A673 (cell line): ENCODE data around the gene PLCB4. TPM values are rescaled to one million over a fixed set of nuclear protein-coding genes. Genes with fewer than 3 reads are reported as not detected.

Source experiments
- BruUV-seq: library from RNA; stranded (reverse); fragments of 400-500 nt; replicated peaks from 2 replicates; lab custom pipeline; 2021; lab: Mats Ljungman, UMichigan
- CTCF ChIA-PET: fragments of 300-600 bp; sonication (Branson Sonifier 250); formaldehyde crosslinking; loops from one replicate; lab custom pipeline; 2022; ENCODE audit warnings: antibody characterized with exemption; lab: Charles Lee
- POLR2A ChIA-PET: fragments of 300-600 bp; sonication (Branson Sonifier 250); formaldehyde crosslinking; loops from one replicate; lab custom pipeline; 2022; ENCODE audit warnings: antibody characterized with exemption; ENCODE audit not compliant: low non-redundant PET; lab: Charles Lee
- DNase-seq: peaks from one replicate; pipeline ENCODE4 v3.0.0-alpha.2; 2015; ENCODE audit warnings: low spot score
- H3K27ac ChIP-seq: fragments of 200-600 bp; sonication (generic); 2 replicates; pipeline ENCODE4 v1.5.1; 2016; ENCODE audit warnings: mixed run types, low read depth, mild to moderate bottlenecking, mixed read lengths, antibody characterized with exemption, low read length; ENCODE audit not compliant: poor library complexity, severe bottlenecking
- H3K27me3 ChIP-seq: fragments of 200-600 bp; sonication (generic); replicated peaks from 2 replicates; pipeline ENCODE4 v1.6.1; 2017; ENCODE audit warnings: mixed run types, low read depth, mild to moderate bottlenecking, mixed read lengths, antibody characterized with exemption, low read length; ENCODE audit not compliant: insufficient read depth, poor library complexity
- H3K36me3 ChIP-seq: fragments of 200-600 bp; sonication (generic); 2 replicates; pipeline ENCODE4 v1.6.1; 2016; ENCODE audit warnings: mixed run types, mild to moderate bottlenecking, mixed read lengths, antibody characterized with exemption, low read length; ENCODE audit not compliant: insufficient read depth, poor library complexity, severe bottlenecking
- H3K4me1 ChIP-seq: fragments of 200-600 bp; sonication (generic); 2 replicates; pipeline ENCODE4 v1.6.1; 2017; ENCODE audit warnings: mixed run types, mild to moderate bottlenecking, mixed read lengths, antibody characterized with exemption, low read length; ENCODE audit not compliant: insufficient read depth, poor library complexity, severe bottlenecking
- H3K4me3 ChIP-seq: fragments of 200-600 bp; sonication (generic); 2 replicates; pipeline ENCODE4 v1.5.1; 2016; ENCODE audit warnings: low read depth, mixed run types, mild to moderate bottlenecking, mixed read lengths, low read length; ENCODE audit not compliant: poor library complexity, severe bottlenecking
- H3K9me3 ChIP-seq: fragments of 200-600 bp; sonication (generic); 2 replicates; pipeline ENCODE4 v1.6.1; 2016; ENCODE audit warnings: mixed run types, low read depth, mild to moderate bottlenecking, mixed read lengths, antibody characterized with exemption, low read length; ENCODE audit not compliant: poor library complexity, severe bottlenecking
- CTCF ChIP-seq: fragments of 300-800, 200-600 bp; sonication (generic); conservative IDR thresholded peaks from 2 replicates; pipeline ENCODE4 v1.5.1; 2017; ENCODE audit warnings: low read depth, mild to moderate bottlenecking, antibody characterized with exemption, low read length, moderate library complexity, mixed read lengths
- EZH2 ChIP-seq: fragments of 200-600 bp; sonication (generic); IDR thresholded peaks from 2 replicates; pipeline ENCODE4 v1.6.1; 2017; ENCODE audit warnings: borderline replicate concordance, low read depth, mild to moderate bottlenecking, mixed read lengths, antibody characterized with exemption, low read length; ENCODE audit not compliant: poor library complexity, severe bottlenecking
- intact Hi-C: fragments of 100-400 bp; cut with micrococcal nuclease; formaldehyde crosslinking; loops from one replicate; pipeline ENCODE4 v1.10.0; 2022; ENCODE audit not compliant: unreplicated experiment
- total RNA-seq: library from RNA; stranded (reverse); gene quantifications from 2 replicates; pipeline ENCODE4 v1.2.3, GENCODE V29; 2021

The PLCB4 gene
- total RNA-seq, 1 experiment from 2014 or later, result 6.2 TPM

GRCh38 chr20:9062066-9062465 lies 6.8 kb upstream of the PLCB4 start:
- Histone ChIP-seq H3K36me3 (no peaks in the 10 kb centered on the region), H3K9me3 (no peaks in the 10 kb centered on the region), H3K4me1 (no peaks in the 10 kb centered on the region), H3K27ac (no peak overlapping the region), H3K4me3 (no peak overlapping the region), H3K27me3 (no peaks in the 10 kb centered on the region)
- intact Hi-C loops, result no loop called here
- no TSS peak for BruUV-seq
- TF ChIP-seq EZH2, result no peak
- no peak for TF ChIP-seq CTCF
- CTCF ChIA-PET, result no interaction called here
- no peak for DNase-seq
- POLR2A ChIA-PET, result no interaction called here

GRCh38 chr20:9066191-9066590 lies 2.7 kb upstream of the PLCB4 start:
- H3K4me1 ChIP-seq, result peaks cover 6% of the 10 kb centered on the region
- H3K27ac ChIP-seq, result no peak overlapping the region
- H3K4me3 ChIP-seq, result no peak overlapping the region
- H3K36me3 ChIP-seq, result no peaks in the 10 kb centered on the region
- ChIA-PET CTCF (no interaction called here), POLR2A (no interaction called here)
- intact Hi-C loops, result loop anchor here (5.0 kb wide), 1 partner anchor 214 kb away; no protein-coding TSS in a partner anchor
- H3K27me3 ChIP-seq, result no peaks in the 10 kb centered on the region
- no TSS peak for BruUV-seq
- TF ChIP-seq EZH2 (no peak), CTCF (no peak)
- no peak for DNase-seq
- no peaks in the 10 kb centered on the region for H3K9me3 ChIP-seq

DNA sequence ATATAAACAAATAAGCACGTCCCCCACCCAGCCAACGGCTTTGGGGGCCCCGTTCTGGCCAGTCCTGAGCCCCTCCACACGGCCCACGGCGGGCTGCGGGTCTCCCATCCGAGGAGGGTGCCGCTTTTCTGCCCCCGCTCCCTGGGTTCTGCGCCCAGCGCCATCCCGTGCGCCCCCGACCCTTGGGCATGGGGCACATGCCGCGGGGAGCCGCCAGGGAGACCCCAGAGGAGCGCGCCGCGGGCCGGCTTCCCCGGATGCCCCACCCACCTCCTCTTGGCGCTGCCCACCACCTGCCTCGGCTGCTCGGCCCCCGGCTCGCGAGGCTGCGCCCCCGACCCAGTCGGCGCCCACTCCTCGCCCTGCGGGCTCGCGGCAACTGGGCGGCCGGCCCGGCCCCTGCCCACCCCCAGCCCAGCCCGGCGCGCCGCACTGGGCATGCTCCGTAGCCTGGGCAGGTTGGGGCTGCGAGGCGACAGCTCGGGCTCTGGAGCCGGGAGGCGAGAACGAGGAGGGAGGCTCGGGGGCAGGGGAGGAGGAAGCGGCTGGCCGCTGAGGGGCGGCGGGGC lies 570 bp upstream of the PLCB4 start:
- intact Hi-C loops, result loop anchor here (5.0 kb wide), 1 partner anchor 216 kb away; no protein-coding TSS in a partner anchor
- DNase-seq, result peak; percentile 58
- TF ChIP-seq CTCF (no peak), EZH2 (no peak)
- H3K9me3 ChIP-seq, result no peaks in the 10 kb centered on the region
- H3K36me3 ChIP-seq, result no peaks in the 10 kb centered on the region
- ChIA-PET POLR2A (interaction anchor here (0.6 kb wide), 1 partner anchor 93 kb away, joined by 7 read pairs; no protein-coding TSS in a partner anchor), CTCF (interaction anchor here (0.6 to 1.4 kb wide), 2 partner anchors 214 to 304 kb away, joined by 4 to 8 read pairs; no protein-coding TSS in a partner anchor)
- H3K4me1 ChIP-seq, result peaks cover 6% of the 10 kb centered on the region
- H3K27ac ChIP-seq, result peak overlapping the region; percentile 37
- no peaks in the 10 kb centered on the region for H3K27me3 ChIP-seq
- no TSS peak for BruUV-seq
- H3K4me3 ChIP-seq, result peak overlapping the region; percentile 63
